ENCODE data around the gene KIAA1191. TPM values are rescaled to one million over a fixed set of nuclear protein-coding genes. Genes with fewer than 3 reads are reported as not detected.

KIAA1191 gene
- total and polyA plus RNA-seq, 2 of the 4 experiments (the other 2 are of a cell fraction), result 114 to 124 TPM

DNA sequence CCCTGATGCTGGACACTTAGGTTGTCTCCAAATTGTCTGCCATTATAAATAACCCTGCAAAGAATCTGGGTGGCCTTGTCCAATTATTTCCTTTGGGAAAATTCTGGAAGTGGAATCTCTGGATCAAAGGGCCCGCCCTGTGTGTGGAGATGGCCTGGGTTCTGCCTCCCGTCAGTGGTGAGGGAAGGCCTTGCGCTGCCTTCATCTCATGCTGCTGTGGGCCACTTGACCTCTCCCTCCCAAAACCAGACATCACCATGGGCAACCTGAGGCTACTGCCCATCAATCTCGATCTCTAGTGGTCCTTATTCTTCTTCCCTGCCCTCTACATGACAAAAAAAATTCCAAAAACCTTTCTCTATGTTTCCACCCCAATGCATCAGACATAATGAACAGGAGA lies 48.2 kb upstream of the KIAA1191 start:
- Histone ChIP-seq H2AK5ac (ENCODE audit: low read depth, low read length) (no peak overlapping the region), H3K9me3 (ENCODE audit: control insufficient read depth, insufficient read depth, low read length) (no peaks in the 10 kb centered on the region), H2BK20ac (ENCODE audit: low read depth, low read length) (no peak overlapping the region), H3K23ac (ENCODE audit: low read depth, low read length) (no peak overlapping the region), H3K4me1 (ENCODE audit: control insufficient read depth, insufficient read depth, low read length) (peaks cover 2% of the 10 kb centered on the region; the same call in 1 of the 2 replicates), H3K36me3 (ENCODE audit: control insufficient read depth, insufficient read depth, low read length) (peaks cover 27% of the 10 kb centered on the region), H2BK5ac (ENCODE audit: low read depth, low read length, poor library complexity, severe bottlenecking) (no peak overlapping the region), H3K27ac (ENCODE audit: insufficient read depth, low read length) (no peak overlapping the region), H3K27me3 (ENCODE audit: control insufficient read depth, insufficient read depth, low read length) (no peaks in the 10 kb centered on the region), H3K4me3 (ENCODE audit: insufficient read depth, low read depth, low read length) (no peak overlapping the region), H2AFZ (replicated peaks; ENCODE audit: low read length, poor library complexity) (no peak overlapping the region), H4K8ac (ENCODE audit: low read depth in 2 of 2, low read length in 2 of 2) (no peak overlapping the region), H4K5ac (ENCODE audit: low read depth, low read length) (no peak overlapping the region), H3K4me2 (ENCODE audit: low read depth, low read length) (no peak overlapping the region), H2BK15ac (ENCODE audit: low read depth, low read length) (no peak overlapping the region), H4K20me1 (ENCODE audit: insufficient read depth, low read length) (peaks cover 38% of the 10 kb centered on the region), H3K9ac (ENCODE audit: low read depth, low read length) (no peak overlapping the region), H3K79me1 (ENCODE audit: low read depth in 1 of 2, low read length in 2 of 2) (peaks cover 22 to 50% of the 10 kb centered on the region in 2 experiments), H4K91ac (ENCODE audit: insufficient read depth, low read depth, low read length) (no peak overlapping the region), H3K9me1 (ENCODE audit: insufficient read depth, low read length) (peaks cover 16% of the 10 kb centered on the region), H2AK9ac (replicated peaks; ENCODE audit: low read depth, low read length, poor library complexity) (no peak overlapping the region), H3K56ac (ENCODE audit: extremely low read depth, insufficient read depth, low read length) (no peak overlapping the region), H3K14ac (replicated peaks; ENCODE audit: low read depth, low read length) (no peak overlapping the region), H2BK120ac (ENCODE audit: low read depth, low read length) (no peak overlapping the region), H3K18ac (ENCODE audit: low read depth, low read length) (no peak overlapping the region), H3K4ac (ENCODE audit: low read depth, low read length) (no peak overlapping the region)
- intact Hi-C loops (cut with micrococcal nuclease) (loop anchor here (10.0 kb wide), 1 partner anchor 235 kb away; the partner anchor contains the start of gene TSPAN17), dilution Hi-C loops (cut with HindIII; ENCODE audit: low sequenced_read_pairs, unreplicated experiment) (no loop called here), in situ Hi-C loops (cut with MboI; ENCODE audit: low sequenced_read_pairs) (no loop called here)
- no TSS peak for BruUV-seq (replicated peaks)
- ChIA-PET POLR2A (ENCODE audit: unreplicated experiment) (no interaction called here), CTCF (no interaction called here)
- DNase-seq (no peak), ATAC-seq (ENCODE audit: low read depth) (no peak)
- TF ChIP-seq MAFK (IDR thresholded peaks at IDR 0.05; ENCODE audit: low read depth, low read length), result no peak
- no peak for TF ChIP-seq RFX5 (IDR thresholded peaks at IDR 0.05; ENCODE audit: low read depth, low read length)
- TF ChIP-seq BHLHE40 (IDR thresholded peaks at IDR 0.05; ENCODE audit: low read depth, low read length), result no peak
- TF ChIP-seq NFE2L2 (IDR thresholded peaks at IDR 0.05; ENCODE audit: low read depth, low read length), result no peak
- no peak for TF ChIP-seq MXI1 (IDR thresholded peaks at IDR 0.05; ENCODE audit: borderline replicate concordance, low read depth, low read length)
- WGBS, 2 experiments (ENCODE audit: extremely low coverage in 2 of 2, insufficient read length in 1 of 2), result no CpG with 5 or more reads among the region's 4 CpGs

All from IMR-90 (cell line).